HG03108 (cell line): Measurements from ENCODE around the gene HMGCR.

Source experiments
- ATAC-seq: cut with Tn5 transposase; IDR thresholded peaks from one replicate; pipeline ENCODE4 v1.9.1; 2021; ENCODE audit warnings: moderate library complexity; ENCODE audit not compliant: unreplicated experiment

Gene HMGCR

DNA sequence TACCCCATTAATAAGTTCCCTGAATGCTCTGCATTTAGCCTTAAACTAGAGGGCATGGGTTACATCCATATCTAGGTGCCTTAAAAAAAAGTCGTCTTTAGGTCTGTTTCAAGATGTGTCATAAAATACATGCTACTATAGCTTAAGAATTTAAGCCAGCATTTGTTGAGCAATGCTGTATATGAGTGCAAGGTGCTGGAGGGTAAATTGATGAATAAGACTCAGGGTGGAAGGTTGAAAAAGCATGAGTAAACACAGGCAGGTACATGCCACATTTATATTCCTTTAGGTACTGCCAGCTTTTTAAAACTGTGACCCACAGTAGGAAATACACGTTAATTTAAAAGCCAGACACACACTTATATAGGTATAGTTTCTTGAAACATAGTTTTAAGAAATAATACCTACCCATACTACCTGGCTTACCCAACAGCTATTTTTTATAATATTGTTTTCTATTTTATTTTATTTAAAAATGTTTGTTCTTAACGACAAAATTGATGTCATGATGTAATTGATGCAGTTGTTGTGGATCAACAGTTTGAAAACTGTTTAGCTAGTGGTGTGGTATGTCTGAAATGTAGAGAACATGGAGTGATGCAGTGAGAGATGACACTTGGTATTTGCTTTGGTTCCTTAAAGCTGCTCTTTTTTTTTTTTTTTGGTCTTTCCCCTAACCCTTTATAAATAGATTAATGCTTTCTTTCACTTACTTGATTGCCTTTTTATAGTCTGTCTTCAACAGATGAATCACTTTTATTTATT is 3.9 kb downstream of the HMGCR start:
- no peak for ATAC-seq

DNA sequence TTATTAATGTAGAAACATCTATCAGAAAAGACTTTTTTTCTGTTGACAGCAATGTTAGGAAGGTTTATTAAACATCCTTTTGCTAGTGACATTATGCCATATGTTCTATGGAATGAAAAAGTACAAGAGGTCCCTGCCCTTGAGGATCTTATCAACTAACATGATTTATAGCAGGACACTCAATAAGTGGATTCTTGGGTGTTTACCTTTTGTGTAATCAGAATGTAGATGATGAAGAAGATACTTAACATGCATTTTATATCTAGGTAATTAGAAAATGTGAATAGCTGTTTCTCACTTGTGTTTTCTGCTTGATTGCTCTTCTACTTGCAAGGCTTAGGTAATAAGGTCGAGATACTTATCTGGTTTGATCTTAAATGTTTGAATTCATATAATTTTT is 4.9 kb downstream of the HMGCR start:
- ATAC-seq, result no peak

DNA sequence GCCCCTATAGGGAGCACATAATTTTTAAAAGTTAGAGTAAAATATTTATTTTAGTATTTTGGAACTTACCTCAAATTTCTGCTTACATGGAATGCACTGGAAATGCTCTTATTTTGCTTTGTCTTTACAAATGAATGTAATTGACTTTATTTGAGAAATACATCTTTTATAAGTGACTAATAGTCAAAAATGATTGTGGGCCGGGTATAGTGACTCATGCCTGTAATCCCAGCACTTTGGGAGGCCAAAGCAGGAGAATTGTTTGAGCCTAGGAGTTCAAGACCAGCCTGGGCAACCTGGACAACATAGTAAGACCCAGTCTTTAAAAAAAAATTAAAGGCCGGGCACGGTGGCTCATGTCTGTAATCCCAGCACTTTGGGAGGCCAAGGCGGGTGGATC is 5.8 kb downstream of the HMGCR start:
- ATAC-seq, result no peak

DNA sequence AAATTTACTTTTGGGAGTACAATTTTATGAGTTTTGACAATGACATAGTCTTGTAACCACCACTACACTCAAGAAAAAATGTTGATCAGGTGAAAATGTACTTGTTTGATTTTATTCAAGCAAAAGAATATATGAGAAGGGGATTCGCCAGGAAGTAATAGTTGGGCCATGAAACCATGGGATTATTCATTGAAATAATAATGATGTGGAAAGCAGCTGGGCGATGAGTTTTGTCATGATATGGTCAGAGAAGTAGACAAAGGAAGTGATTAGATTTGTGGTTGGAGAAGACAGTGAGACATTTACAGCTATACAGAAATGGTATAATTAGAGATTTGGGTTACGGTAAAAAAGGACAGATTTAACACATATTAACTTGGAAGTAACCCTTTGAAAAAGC is 11.2 kb downstream of the HMGCR start:
- ATAC-seq, result no peak

DNA sequence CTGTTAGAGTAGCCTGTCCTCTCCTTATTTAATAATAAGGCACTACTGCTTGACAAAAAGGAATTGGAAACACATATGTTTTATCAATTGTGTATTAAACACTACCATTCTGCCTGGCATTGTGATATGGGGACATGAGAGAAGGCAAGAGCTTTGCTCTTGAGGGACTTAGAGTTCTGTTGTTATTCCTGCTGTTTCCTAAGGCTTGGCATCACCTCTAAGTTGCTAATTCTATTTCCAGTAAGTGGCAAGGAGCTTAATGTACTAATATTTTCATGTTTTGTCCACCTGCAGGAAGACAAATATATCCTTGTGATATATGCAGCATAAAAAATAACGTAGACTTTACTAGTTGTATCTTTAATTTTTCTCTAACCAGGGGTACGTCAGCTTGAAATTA is 12.6 kb downstream of the HMGCR start:
- no peak for ATAC-seq

DNA sequence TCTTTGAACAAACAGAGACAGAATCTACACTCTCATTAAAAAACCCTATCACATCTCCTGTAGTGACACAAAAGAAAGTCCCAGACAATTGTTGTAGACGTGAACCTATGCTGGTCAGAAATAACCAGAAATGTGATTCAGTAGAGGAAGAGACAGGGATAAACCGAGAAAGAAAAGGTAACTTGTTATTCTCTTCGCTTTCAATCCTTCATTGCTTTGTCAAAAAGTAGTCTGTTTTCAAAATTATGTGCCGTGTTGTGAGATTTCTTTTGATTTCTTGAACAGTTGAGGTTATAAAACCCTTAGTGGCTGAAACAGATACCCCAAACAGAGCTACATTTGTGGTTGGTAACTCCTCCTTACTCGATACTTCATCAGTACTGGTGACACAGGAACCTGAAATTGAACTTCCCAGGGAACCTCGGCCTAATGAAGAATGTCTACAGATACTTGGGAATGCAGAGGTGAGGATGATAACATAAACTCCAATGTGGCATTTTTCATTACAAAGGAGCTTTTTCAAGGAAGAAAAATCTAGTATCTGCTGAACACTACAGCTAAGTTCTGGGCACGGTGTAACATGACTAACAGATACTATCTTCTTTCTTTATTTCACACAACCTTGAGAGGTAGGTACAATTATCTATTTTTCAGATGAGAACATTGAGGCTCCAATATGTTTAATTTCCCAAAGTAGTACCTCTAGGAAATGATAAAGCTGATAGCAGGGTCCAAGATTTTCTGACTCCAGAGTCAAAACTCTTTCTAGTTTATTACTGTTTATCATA is 14.3 kb downstream of the HMGCR start:
- no peak for ATAC-seq

DNA sequence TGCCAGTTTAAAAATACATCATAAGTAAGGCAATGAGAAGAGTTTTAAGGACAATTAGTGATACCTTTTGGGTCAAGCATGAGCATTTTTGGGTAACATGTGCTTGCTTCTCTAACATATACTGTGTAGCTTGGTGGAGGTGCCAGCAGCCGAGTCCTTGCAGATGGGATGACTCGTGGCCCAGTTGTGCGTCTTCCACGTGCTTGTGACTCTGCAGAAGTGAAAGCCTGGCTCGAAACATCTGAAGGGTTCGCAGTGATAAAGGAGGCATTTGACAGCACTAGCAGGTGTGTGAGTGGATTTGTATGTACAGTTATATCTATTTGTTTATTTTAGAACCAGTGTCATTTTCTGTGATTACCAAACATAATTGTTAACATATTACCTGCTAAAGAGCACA is 18.2 kb downstream of the HMGCR start:
- ATAC-seq, result no peak

DNA sequence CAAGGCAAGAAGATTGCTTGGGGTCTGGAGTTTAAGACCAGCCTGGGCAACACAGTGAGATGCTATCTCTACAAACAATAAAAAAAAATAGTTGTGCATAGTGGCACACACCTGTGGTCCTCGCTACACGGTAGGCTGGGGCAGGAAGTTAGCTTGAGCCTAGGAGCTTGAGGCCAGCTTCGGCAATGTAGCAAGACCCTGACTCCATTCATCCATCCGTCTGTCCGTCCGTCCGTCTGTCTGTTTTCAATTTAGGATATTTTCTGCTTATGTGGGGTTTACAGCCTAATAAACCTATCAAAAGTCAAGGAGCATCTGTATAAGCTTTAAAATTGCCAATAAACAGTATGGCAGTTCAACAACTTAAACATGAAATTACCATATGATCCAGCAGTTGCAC is 19.7 kb downstream of the HMGCR start:
- ATAC-seq, result no peak

DNA sequence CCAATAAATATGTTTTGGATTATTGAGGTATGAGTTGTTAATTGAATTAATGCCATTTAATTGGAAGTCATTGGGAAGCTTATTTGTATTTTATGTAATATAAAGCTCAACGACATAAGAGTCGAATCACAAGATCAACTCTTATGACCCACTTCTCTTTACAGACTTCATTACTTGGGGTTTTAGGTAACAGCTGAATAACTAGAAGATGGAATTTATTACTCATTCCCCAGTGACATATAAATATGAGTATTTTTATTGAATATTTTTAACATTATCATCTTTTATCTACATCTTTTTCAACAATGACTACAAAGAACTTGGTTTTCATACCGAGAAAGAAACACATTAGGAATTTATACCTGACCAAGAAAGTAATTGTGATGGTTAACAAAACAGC is 21.1 kb downstream of the HMGCR start:
- ATAC-seq, result no peak

DNA sequence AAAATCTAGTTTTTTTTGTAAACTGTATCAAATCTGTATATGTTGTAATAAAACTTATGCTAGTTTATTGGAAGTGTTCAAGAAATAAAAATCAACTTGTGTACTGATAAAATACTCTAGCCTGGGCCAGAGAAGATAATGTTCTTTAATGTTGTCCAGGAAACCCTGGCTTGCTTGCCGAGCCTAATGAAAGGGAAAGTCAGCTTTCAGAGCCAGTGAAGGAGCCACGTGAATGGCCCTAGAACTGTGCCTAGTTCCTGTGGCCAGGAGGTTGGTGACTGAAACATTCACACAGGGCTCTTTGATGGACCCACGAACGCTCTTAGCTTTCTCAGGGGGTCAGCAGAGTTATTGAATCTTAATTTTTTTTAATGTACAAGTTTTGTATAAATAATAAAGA is 24.3 kb downstream of the HMGCR start:
- ATAC-seq, result no peak

DNA sequence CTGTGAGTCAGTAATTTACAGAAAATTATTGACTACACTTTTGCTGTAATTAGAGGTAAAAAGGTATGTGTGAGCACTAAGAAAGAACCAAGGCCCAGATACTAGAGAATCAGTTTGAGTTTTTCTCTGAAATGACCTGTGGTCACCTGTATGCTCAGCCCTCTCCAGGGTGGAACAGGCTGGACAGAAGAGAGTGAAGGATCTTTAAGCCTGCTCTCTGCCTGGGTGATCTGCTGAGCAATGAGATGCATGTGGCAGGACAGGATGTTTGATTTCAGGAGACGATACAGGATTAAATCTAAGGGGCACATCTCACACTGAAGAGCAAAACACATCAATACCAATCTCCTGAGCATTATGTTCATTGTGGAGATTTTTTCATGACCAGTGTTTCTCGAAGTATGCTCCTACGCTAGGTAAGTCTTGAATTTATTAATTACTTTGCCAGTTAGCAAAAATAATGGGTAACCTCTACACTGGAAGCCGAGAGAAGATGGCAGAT is 25.5 kb downstream of the HMGCR start:
- ATAC-seq, result no peak

DNA sequence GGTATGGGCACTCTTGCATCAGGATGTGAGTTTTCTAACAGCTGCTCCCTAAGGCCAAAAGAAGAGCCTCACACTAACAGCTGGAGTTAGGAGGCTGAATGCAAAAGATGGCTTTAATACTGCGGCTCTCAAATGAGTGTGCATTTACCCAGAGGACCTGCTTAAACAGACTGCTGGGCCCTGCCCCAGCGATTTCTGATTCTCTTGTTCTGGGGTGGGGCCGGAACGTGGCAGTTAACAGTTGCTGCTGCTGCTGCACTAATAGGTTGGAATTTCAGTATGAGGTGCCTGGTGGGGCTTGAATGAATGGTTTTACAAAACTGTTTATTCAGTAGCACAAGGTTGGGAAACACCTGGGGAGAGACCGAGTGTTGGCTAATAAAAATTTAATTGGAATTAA is 26.1 kb downstream of the HMGCR start:
- ATAC-seq, result no peak

DNA sequence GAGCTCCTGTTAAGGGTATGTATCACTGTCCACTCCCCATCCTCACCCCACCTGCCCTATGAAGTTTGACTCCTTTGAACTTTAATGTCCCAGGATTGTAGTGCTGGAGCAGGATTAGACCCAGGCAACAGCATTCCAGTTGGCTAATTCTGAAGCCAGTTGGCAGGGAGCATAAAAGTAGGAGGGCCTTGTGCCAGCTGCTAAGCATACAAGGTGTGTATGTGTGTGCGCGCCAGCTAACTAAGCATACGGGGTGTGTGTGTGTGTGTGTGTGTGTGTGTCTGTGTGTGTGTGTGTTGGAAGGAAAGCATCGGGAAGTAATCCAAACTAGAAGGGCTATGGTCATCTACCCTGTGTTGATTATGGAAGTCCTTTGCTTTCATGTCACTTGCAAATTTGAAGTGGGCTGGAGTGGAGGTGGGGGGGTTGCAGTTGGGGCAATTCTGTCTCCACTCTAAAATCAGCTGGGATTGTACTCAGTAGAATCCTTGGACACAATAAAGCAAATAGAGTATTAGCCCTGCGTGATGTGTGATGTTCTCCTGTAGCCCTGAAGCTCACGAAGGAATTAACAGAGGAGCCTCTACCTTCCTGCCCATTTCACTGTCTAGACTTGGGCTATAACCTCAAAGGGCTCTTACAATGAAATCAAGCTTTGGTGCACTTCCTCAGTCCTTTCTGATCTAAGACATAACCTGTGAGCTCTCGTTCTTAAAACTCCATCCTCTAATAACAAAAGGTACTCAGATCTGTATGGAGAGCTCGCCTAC is 26.9 kb downstream of the HMGCR start:
- ATAC-seq, result no peak

DNA sequence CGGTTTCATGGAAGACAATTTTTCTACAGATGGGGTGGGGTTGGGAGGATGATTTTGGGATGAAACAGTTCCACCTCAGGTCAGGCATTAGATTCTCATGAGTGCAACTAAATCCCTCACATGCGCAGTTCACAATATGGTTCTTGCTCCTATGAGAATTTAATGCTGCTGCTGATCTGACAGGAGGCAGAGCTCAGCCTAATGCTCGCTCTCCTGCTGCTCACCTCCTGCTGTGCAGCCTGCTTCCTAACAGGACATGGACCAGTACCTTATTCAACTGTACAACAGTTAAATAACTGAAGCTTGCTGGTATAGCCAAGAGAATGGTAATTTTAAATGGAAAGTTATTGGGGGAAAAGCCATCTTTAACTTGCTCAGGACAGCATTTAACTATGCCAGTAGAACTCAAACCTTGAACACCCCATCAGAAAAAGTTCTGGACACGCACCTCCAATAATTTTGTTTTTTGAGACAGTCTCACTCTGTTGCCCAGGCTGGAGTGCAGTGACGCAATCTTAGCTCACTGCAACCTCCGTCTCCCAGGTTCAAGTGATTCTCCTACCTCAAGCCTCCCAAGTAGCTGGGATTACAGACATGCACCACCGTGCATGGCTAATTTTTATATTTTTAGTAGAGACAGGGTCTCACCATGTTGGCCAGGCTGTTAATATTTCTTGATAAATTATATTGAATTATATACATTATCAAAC is 27.7 kb downstream of the HMGCR start:
- ATAC-seq, result no peak

DNA sequence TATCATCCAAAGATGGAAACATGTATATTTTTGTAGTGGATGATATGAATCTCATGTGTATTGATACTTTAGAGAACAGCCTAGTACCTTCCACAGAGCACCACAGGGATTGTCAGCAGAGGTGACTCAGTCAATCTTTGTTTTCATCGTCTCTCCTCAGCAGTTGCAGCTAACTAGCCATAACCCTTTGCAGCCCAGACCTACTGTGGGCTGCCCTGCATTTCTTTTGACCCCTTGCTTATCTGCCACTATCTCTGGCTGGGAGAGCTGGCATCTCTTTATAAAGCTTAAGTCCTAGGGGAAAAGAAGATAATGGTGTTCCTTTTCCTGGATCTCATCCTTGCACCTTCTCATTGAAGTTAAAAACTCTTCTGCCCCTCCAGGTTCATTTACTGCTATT is 28.7 kb downstream of the HMGCR start:
- ATAC-seq, result no peak

DNA sequence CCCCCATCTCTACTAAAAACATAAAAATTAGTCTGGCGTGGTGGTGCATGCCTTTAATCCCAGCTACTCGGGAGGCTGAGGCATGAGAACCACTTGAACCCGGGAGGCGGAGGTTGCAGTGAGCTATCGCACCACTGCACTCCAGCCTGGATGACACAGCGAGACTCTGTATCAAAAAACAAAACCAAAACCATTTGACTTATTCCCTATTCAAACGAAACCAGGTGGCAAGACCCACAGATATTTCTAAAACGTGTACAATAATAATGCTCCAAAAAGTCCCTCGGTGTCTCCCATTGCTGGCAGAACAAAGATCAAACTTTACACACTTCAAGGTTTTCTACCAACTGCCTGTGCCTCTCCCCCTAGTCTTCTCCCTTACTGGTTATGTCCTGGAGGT is 29.8 kb downstream of the HMGCR start:
- ATAC-seq, result peak; percentile 59

DNA sequence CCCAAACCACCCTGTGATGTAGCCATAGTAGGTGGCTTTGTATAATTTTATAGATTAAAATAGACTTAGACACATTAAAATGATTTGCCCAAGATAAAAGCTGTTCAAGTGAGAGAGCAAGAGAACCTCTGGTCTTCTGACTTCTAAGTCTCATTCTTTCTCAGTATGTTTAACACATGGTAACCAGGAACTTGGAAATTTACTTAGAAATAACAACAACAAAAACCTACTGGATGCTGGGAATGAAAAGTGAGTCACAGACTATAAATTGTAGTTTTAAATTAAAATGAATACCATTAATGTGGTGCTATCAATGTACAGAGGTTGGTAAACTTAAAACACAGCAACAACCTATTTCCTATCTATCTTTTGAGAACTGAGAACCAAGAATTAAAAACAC is 30.4 kb downstream of the HMGCR start:
- ATAC-seq, result no peak

DNA sequence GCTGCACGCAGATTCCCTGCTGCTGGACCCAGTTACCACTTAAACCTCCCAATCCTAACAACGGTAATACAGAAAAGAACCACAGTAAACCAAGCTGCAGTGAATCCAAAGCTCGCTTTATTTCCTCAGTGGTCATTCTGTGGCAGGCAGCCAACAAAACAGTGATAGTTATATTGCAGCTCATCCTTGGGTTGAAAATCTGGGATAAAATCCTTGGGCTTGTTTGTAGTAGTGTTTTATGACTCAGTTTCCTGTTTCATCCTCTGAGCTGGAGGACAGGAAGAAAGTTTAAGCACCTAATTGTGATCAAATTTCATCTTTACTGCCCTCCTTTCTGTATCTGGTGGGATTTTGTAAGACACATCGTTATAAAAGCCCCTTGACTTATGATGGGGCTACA is 31.4 kb downstream of the HMGCR start:
- ATAC-seq, result no peak

DNA sequence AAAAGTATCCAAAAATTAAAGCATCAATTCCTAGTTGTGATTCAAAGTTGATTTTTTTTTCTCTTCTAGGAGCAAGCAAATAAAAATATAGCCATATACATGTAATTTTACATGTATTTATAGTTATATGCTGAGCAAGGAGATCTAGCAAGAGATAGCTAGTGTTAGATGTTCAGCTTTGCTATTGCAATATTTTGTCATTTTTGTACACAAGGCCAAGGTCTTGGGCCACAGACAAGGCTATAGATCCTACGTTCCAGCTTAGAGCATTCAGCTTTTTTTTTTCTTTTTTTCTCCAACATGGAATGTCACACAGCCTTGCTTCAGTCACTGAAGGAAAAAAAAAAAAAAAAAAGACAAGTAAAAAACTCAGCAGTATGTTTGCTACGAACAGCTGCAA is 36.8 kb downstream of the HMGCR start:
- ATAC-seq, result no peak

DNA sequence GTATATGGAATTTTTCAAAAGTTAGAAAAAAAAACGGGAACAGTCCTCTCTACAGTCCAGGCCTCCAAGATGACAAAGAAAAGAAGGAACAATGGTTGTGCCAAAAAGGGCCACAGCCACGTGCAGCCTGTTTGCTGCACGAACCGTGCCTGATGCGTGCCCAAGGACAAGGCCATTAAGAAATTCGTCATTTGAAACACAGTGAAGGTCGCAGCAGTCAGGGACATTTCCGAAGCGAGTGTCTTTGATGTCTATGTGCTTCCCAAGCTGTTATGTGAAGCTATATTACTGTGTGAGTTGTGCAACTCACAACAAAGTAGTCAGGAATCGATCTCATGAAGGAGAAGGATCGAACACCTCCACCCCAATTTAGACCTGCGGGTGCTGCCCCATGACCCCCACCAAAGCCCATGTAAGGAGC is 37.4 kb downstream of the HMGCR start:
- ATAC-seq, result no peak

DNA sequence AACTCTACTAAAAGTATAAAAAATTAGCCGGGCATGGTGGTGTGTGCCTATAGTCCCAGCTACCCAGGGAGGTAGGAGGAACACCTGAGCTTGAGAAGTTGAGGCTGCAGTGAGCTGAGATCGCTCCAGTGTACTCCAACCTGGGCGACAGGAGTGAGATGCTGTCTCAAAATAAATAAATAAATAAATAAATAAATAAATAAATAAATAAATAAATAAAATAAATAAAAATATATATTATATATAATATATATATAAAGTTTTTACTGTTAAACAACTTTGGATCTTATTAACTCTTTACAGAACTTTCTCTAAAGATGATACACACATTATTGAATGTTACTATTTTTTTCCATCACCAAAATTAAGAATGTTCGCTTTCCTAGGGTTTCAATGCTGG is 38.4 kb downstream of the HMGCR start:
- no peak for ATAC-seq
